Stimulated activated effector memory CD8-positive, alpha-beta T cell treated with anti-CD3 and anti-CD28 coated beads, Interleukin-12 subunit alpha, Interleukin-12 subunit beta, amount 100 ng/mL, for 72 hours (primary cell): Measurements from ENCODE around the gene CPEB3.
"Not testable (repeated sequence)": the region's sequence is repeated elsewhere in the genome, so short reads cannot be mapped to it uniquely, and the experiment has no call there.

ENCODE experiments used
- ATAC-seq: fragments of 150-1000 bp; cut with Tn5 transposase; 2 replicates; pipeline ENCODE4 v1.10.0; 2021
- DNase-seq, 2 donors: peaks; one replicate each; pipeline ENCODE4 v3.0.0; 2021 to 2022; ENCODE audit warnings: low spot score in 2 of 2
- H3K27ac Mint-ChIP-seq: one replicate; pipeline ENCODE4 v1.8.0; 2022; ENCODE audit warnings: mild to moderate bottlenecking, mixed read lengths
- H3K36me3 Mint-ChIP-seq: one replicate; pipeline ENCODE4 v1.8.0; 2022; ENCODE audit warnings: mild to moderate bottlenecking, mixed read lengths
- H3K4me1 Mint-ChIP-seq: one replicate; pipeline ENCODE4 v1.8.0; 2022; ENCODE audit warnings: mixed read lengths
- H3K4me3 Mint-ChIP-seq: one replicate; pipeline ENCODE4 v1.8.0; 2022; ENCODE audit warnings: mild to moderate bottlenecking, mixed read lengths
- H3K9me3 Mint-ChIP-seq: one replicate; pipeline ENCODE4 v1.8.0; 2022; ENCODE audit warnings: mixed read lengths

CPEB3 gene

DNA sequence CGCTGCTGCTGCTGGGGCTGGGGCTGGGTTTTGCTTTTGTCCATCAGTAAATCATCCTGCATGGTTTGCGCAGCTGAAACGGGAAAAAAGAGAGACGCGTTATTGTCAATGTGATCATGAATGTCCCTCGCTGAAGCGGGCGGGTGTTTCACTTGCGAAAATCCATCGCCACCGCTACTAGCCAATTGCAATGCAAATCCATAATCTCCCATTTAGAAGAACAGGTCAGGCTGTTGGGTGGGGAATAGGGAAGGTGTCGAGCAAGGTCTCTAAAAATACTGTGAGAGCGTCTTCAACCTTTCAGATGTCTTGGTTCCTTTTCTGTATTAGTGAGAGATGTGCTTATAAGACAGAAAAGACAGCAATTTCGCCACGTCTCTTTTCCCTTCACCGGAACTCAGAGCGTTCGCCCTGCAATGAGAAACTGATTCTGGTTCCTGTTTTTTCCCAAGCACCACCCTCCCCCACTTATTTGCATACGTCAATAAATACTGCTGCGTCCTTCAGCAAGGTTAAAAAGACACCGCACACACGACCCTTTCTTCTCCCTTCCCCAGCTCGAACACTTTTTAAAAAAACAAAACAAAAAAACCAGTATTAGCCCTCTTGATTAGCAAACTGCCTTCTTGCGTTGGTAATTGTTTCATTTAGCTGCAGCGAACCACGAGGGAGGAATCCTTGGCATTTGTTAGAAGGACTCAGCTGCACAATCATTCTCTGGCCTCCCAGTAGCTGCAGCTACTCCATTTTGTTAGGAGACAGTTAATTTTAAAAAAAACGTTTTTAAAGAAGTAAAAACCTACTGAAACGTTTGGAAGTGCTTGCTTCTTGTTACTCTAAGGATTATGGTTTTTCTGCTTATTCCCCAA lies 50.4 kb downstream of the CPEB3 start:
- H3K36me3 Mint-ChIP-seq = peaks cover 17% of the 10 kb centered on the region
- peak overlapping the region; percentile 79 for H3K4me3 Mint-ChIP-seq
- H3K9me3 Mint-ChIP-seq = no peaks in the 10 kb centered on the region
- peak overlapping the region; percentile 52 for H3K27ac Mint-ChIP-seq
- H3K4me1 Mint-ChIP-seq = peaks cover 56% of the 10 kb centered on the region
- ATAC-seq (peak; percentile 54), DNase-seq (peak; percentile 8 to 57)

DNA sequence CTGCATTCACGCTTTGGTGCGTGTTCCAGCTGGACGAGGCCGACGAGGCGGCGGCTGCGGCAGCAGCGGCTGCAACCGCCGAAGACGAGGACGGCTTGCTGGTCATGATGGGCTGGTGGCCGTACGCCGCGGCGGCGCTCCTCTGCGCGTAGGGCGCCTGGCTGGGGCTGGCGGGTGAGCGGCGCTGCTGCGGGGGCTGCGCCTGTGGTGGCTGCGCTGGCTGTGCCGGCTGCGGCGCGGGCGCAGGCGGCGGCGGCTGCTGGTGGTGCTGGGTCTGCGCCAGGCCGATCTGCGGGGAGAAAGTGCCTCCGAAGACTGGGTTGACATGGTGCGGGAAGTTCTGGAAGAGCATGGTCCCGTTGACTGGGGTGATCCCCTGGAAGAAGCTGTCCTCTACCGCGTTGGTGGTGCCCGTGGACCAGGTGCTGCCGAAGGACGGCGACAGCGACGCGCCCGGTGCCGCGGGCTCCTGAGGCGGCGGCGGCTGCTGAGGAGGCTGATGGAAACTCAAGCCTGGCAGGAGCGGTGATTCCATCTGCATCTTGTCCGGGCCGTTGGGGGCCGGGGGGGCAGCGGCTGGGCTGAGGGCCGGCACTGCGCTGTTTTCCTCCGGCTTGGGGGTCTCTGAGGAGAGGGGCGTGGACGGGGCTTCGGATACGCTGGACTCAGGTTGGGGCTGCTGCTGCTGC lies 51.1 kb downstream of the CPEB3 start:
- peak overlapping the region; percentile 52 for H3K27ac Mint-ChIP-seq
- H3K36me3 Mint-ChIP-seq = peaks cover 17% of the 10 kb centered on the region
- DNase-seq (peak; percentile 18 to 68), ATAC-seq (peak; percentile 84)
- no peaks in the 10 kb centered on the region for H3K9me3 Mint-ChIP-seq
- H3K4me1 Mint-ChIP-seq = peaks cover 56% of the 10 kb centered on the region
- peak overlapping the region; percentile 79 for H3K4me3 Mint-ChIP-seq

- Mint-ChIP-seq H3K4me3 (peak overlapping the region; percentile 79), H3K36me3 (peaks cover 17% of the 10 kb centered on the region), H3K9me3 (no peaks in the 10 kb centered on the region), H3K27ac (peak overlapping the region; percentile 29), H3K4me1 (peaks cover 56% of the 10 kb centered on the region)
- DNase-seq = no peak
- ATAC-seq = no peak
These were observed 51.7 kb downstream of the CPEB3 start for GRCh38 chr10:92239151-92239599.

- Mint-ChIP-seq H3K4me3 (peak overlapping the region; percentile 79), H3K27ac (peak overlapping the region; percentile 29), H3K9me3 (no peaks in the 10 kb centered on the region), H3K4me1 (peaks cover 56% of the 10 kb centered on the region), H3K36me3 (peaks cover 19% of the 10 kb centered on the region)
- ATAC-seq (no peak), DNase-seq (no peak)
These were observed 52.2 kb downstream of the CPEB3 start for GRCh38 chr10:92238586-92239098.

- no peak overlapping the region for H3K27ac Mint-ChIP-seq
- no peak overlapping the region for H3K4me3 Mint-ChIP-seq
- H3K9me3 Mint-ChIP-seq = no peaks in the 10 kb centered on the region
- ATAC-seq (no peak), DNase-seq (no peak)
- H3K36me3 Mint-ChIP-seq = peaks cover 24% of the 10 kb centered on the region
- peaks cover 56% of the 10 kb centered on the region for H3K4me1 Mint-ChIP-seq
These were observed 52.8 kb downstream of the CPEB3 start for GRCh38 chr10:92238054-92238585.

GRCh38 chr10:92231196-92231595 lies 59.7 kb downstream of the CPEB3 start:
- ATAC-seq (no peak), DNase-seq (no peak)
- Mint-ChIP-seq H3K9me3 (no peaks in the 10 kb centered on the region), H3K4me3 (no peak overlapping the region), H3K4me1 (peaks cover 8% of the 10 kb centered on the region), H3K36me3 (peaks cover 20% of the 10 kb centered on the region), H3K27ac (no peak overlapping the region)

- H3K4me3 Mint-ChIP-seq = no peak overlapping the region
- DNase-seq = no peak
These were observed 68.1 kb downstream of the CPEB3 start for GRCh38 chr10:92222603-92223262.

GRCh38 chr10:92219559-92219958 lies 71.3 kb downstream of the CPEB3 start:
- H3K4me1 Mint-ChIP-seq = no peaks in the 10 kb centered on the region
- no peaks in the 10 kb centered on the region for H3K9me3 Mint-ChIP-seq
- ATAC-seq (no peak), DNase-seq (no peak)
- no peak overlapping the region for H3K4me3 Mint-ChIP-seq
- H3K36me3 Mint-ChIP-seq = no peaks in the 10 kb centered on the region
- no peak overlapping the region for H3K27ac Mint-ChIP-seq

More at GRCh38 chr10:92222603-92223262, 68.1 kb downstream of the CPEB3 start:
- Mint-ChIP-seq H3K9me3 (no peaks in the 10 kb centered on the region), H3K27ac (no peak overlapping the region), H3K4me1 (no peaks in the 10 kb centered on the region), H3K36me3 (peaks cover under 1% of the 10 kb centered on the region)
- no peak for ATAC-seq

DNA sequence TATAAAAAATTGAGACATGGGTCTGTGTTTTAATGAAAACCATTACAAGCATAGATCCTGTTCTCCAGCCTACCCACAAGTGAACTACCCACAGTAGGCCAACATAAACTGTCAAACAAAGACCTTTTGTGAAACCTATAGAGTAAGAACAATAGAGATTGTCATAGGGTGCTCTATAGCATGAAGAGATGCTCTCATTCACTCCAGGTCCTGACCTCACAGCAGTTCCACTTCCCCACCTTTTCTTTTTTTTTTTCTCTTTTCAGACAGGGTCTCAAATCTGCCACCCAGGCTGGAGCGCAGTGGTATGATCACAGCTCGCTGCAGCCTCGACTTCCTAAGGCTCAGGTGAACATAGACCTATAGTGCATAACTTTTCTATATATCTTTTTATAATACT lies 72.3 kb downstream of the CPEB3 start:
- H3K4me1 Mint-ChIP-seq = peaks cover 5% of the 10 kb centered on the region
- ATAC-seq (no peak), DNase-seq (no peak)
- H3K36me3 Mint-ChIP-seq = no peaks in the 10 kb centered on the region
- H3K9me3 Mint-ChIP-seq = no peaks in the 10 kb centered on the region
- no peak overlapping the region for H3K27ac Mint-ChIP-seq
- no peak overlapping the region for H3K4me3 Mint-ChIP-seq

DNA sequence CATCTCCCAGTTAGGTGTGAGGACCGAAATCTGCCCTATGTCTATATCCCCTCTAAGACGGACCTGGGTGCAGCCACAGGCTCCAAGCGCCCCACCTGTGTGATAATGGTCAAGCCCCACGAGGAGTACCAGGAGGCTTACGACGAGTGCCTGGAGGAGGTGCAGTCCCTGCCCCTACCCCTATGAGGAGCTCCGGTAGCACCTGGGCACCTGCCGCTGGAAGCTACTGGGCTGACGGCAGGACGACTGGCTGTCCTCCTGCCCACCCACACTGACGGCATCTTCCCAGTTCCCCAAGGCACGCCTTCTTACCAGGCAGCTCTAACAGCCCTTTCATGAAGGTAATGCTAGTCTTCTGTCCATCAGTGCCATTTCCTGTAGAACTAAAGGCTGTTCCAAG lies 74.3 kb downstream of the CPEB3 start:
- not testable (repeated sequence) for H3K36me3 Mint-ChIP-seq, H3K4me3 Mint-ChIP-seq, H3K27ac Mint-ChIP-seq, DNase-seq, ATAC-seq, H3K9me3 Mint-ChIP-seq
- H3K4me1 Mint-ChIP-seq = peaks cover 12% of the 10 kb centered on the region

- H3K4me1 Mint-ChIP-seq = peaks cover 12% of the 10 kb centered on the region
- not testable (repeated sequence) for H3K27ac Mint-ChIP-seq, H3K9me3 Mint-ChIP-seq, DNase-seq, ATAC-seq, H3K4me3 Mint-ChIP-seq, H3K36me3 Mint-ChIP-seq
These were observed 75.7 kb downstream of the CPEB3 start for GRCh38 chr10:92215222-92215621.

DNA sequence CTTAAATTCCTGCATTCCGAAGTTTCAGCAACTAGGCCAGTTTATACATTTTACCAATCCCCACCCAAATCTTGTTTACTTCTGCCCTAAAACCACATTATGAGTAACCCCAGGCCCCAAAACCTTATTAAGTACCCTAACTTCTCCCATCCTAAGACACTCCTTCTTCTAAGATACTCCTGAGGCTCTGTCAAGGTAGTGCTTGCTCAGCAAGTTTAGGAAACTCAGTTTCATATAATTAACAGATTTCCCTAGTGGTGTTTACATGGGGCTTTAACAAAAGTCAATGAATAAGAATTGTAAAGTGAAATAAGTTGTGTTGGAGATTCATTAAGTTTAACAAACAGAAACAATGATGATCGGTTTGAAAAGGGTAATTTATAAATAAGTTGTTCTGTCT lies 77.8 kb downstream of the CPEB3 start:
- ATAC-seq = no peak
- no peak for DNase-seq
- Mint-ChIP-seq H3K36me3 (peaks cover 4% of the 10 kb centered on the region), H3K9me3 (no peaks in the 10 kb centered on the region), H3K27ac (peak overlapping the region; percentile 62), H3K4me3 (no peak overlapping the region), H3K4me1 (peaks cover 12% of the 10 kb centered on the region)

DNA sequence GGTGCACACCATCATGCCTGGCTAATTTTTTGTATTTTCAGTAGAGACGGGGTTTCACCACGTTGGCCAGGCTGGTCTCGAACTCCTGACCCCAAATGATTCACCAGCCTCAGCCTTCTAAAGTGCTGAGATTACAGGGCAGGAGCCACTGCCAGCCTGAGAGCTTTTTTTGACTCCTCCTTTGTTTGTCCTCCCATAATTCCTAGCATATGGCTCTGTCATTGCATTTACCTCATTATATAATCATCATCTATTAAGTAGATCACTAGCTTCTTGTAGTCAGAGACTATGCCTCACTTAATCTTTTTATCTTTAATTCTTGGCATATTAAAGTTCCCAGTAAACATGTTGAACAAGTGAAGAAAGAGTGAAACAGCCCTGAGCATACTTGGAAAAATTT lies 82.1 kb downstream of the CPEB3 start:
- Mint-ChIP-seq H3K27ac (no peak overlapping the region), H3K4me3 (no peak overlapping the region), H3K36me3 (peaks cover 4% of the 10 kb centered on the region), H3K9me3 (no peaks in the 10 kb centered on the region), H3K4me1 (peaks cover 8% of the 10 kb centered on the region)
- no peak for DNase-seq
- ATAC-seq = peak; percentile 35

GRCh38 chr10:92208157-92208720 lies 82.6 kb downstream of the CPEB3 start:
- Mint-ChIP-seq H3K4me1 (peaks cover 5% of the 10 kb centered on the region), H3K36me3 (peaks cover 4% of the 10 kb centered on the region), H3K9me3 (no peaks in the 10 kb centered on the region), H3K27ac (no peak overlapping the region), H3K4me3 (no peak overlapping the region)
- no peak for DNase-seq
- ATAC-seq = no peak

GRCh38 chr10:92207061-92207460 lies 83.8 kb downstream of the CPEB3 start:
- Mint-ChIP-seq H3K9me3 (no peaks in the 10 kb centered on the region), H3K4me1 (no peaks in the 10 kb centered on the region), H3K36me3 (peaks cover 4% of the 10 kb centered on the region), H3K4me3 (no peak overlapping the region), H3K27ac (no peak overlapping the region)
- no peak for ATAC-seq
- no peak for DNase-seq
